ENCODE measurements around the gene MT1B.

DNA sequence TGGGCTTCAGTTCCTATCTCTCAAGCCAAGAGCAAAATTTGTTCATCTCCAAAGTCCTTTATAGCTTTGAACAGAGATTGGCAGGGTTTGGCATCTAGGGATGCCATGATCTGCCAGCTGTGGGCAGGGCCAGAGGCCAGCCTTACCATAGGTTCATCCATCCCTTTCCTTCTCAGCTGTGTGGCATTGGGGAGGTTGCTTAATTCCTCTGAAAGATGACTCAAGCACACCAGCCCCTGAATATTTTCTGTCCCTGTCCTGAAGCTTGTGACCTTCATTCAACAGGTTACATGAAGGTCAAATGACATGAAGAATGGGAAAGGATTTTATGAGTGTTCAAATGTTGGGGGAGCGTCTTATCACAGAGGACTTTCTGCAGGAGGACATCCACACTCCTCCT is 12.8 kb downstream of the MT1B start:
- TF ChIP-seq, protein P1, sequence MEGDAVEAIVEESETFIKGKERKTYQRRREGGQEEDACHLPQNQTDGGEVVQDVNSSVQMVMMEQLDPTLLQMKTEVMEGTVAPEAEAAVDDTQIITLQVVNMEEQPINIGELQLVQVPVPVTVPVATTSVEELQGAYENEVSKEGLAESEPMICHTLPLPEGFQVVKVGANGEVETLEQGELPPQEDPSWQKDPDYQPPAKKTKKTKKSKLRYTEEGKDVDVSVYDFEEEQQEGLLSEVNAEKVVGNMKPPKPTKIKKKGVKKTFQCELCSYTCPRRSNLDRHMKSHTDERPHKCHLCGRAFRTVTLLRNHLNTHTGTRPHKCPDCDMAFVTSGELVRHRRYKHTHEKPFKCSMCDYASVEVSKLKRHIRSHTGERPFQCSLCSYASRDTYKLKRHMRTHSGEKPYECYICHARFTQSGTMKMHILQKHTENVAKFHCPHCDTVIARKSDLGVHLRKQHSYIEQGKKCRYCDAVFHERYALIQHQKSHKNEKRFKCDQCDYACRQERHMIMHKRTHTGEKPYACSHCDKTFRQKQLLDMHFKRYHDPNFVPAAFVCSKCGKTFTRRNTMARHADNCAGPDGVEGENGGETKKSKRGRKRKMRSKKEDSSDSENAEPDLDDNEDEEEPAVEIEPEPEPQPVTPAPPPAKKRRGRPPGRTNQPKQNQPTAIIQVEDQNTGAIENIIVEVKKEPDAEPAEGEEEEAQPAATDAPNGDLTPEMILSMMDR (IDR thresholded peaks at IDR 0.05) = no peak
- TF ChIP-seq POLR2A (IDR thresholded peaks at IDR 0.05) = no peak

Data from esophagus squamous epithelium (tissue), 4 donors.